HepG2 (cell line): Measurements from ENCODE around the gene IGF2BP1. TPM values are rescaled to one million over a fixed set of nuclear protein-coding genes. Genes with fewer than 3 reads are reported as not detected.

Experiments
- ARID2 ChIP-seq: sonication (generic); formaldehyde crosslinking; IDR thresholded peaks from 2 replicates; pipeline ENCODE4 v1.8.1; 2022; ENCODE audit warnings: mild to moderate bottlenecking, missing genetic modification reagents, borderline replicate concordance
- CBX1 ChIP-seq: IDR thresholded peaks from one replicate; pipeline ENCODE4 v1.6.1; 2016; ENCODE audit warnings: antibody characterized with exemption, low read depth
- FOXK1 ChIP-seq: sonication (generic); formaldehyde crosslinking; IDR thresholded peaks from 2 replicates; pipeline ENCODE4 v1.4.0; 2020; ENCODE audit warnings: low read depth, missing genetic modification reagents, borderline replicate concordance
- IKZF1 ChIP-seq: fragments of 450-650 bp; IDR thresholded peaks from 2 replicates; pipeline ENCODE4 v1.7.1; 2016
- KAT7 ChIP-seq: IDR thresholded peaks from 2 replicates; pipeline ENCODE4 v1.6.1; 2018; ENCODE audit warnings: borderline replicate concordance, missing compliant biosample characterization
- NFKBIZ ChIP-seq: IDR thresholded peaks from 2 replicates; pipeline ENCODE4 v1.6.1; 2018; ENCODE audit warnings: missing genetic modification reagents, missing compliant biosample characterization
- RFX3 ChIP-seq: IDR thresholded peaks from 2 replicates; pipeline ENCODE4 v1.6.1; 2016; ENCODE audit warnings: missing biosample characterization, missing genetic modification reagents
- SETDB1 ChIP-seq: sonication (generic); formaldehyde crosslinking; IDR thresholded peaks from 2 replicates; pipeline ENCODE4 v1.5.1; 2020; ENCODE audit warnings: missing genetic modification reagents, mild to moderate bottlenecking, borderline replicate concordance
- SMAD9 ChIP-seq: sonication (generic); formaldehyde crosslinking; IDR thresholded peaks from 2 replicates; pipeline ENCODE4 v1.5.1; 2020; ENCODE audit warnings: mild to moderate bottlenecking, missing genetic modification reagents
- TOPORS ChIP-seq: sonication (generic); formaldehyde crosslinking; IDR thresholded peaks from 2 replicates; pipeline ENCODE4 v1.8.0; 2023; ENCODE audit warnings: mild to moderate bottlenecking, missing genetic modification reagents
- ZBTB3 ChIP-seq: sonication (generic); formaldehyde crosslinking; IDR thresholded peaks from 2 replicates; pipeline ENCODE4 v1.4.0; 2020; ENCODE audit warnings: low read depth, mild to moderate bottlenecking, moderate library complexity, missing genetic modification reagents, borderline replicate concordance
- ZBTB44 ChIP-seq: sonication (generic); formaldehyde crosslinking; IDR thresholded peaks from 2 replicates; pipeline ENCODE4 v1.4.0; 2020; ENCODE audit warnings: missing genetic modification reagents
- ZNF143 ChIP-seq: sonication (generic); formaldehyde crosslinking; IDR thresholded peaks from 2 replicates; pipeline ENCODE4 v1.4.0; 2020; ENCODE audit warnings: missing genetic modification reagents
- ZNF350 ChIP-seq: sonication (generic); formaldehyde crosslinking; IDR thresholded peaks from 2 replicates; pipeline ENCODE4 v1.4.0; 2020; ENCODE audit warnings: mild to moderate bottlenecking, low read depth, missing genetic modification reagents, borderline replicate concordance
- ZNF563 ChIP-seq: sonication (generic); formaldehyde crosslinking; IDR thresholded peaks from 2 replicates; pipeline ENCODE4 v1.8.0; 2022; ENCODE audit warnings: mild to moderate bottlenecking, moderate library complexity, missing genetic modification reagents
- ZNF772 ChIP-seq: sonication (generic); formaldehyde crosslinking; IDR thresholded peaks from 2 replicates; pipeline ENCODE4 v1.5.0; 2020; ENCODE audit warnings: mild to moderate bottlenecking, missing genetic modification reagents
- ZSCAN25 ChIP-seq: sonication (generic); formaldehyde crosslinking; IDR thresholded peaks from 2 replicates; pipeline ENCODE4 v1.8.0; 2022; ENCODE audit warnings: mild to moderate bottlenecking, missing genetic modification reagents
- polyA plus RNA-seq, 8 experiments: library from polyadenylated mRNA; depleted of rRNA in 3 of 8; stranded (reverse) in 7 of 8; unstranded in 1 of 8; fragments of >200 nt; fragmentation: Illumina TruSeq in 4 of 8; extraction: Trizol in 4 of 8; gene quantifications; 2 replicates each; pipeline versions ENCODE4 v1.2.1 to v1.2.3, GENCODE V29; 2011 to 2016; ENCODE audit warnings: low read depth in 4 of 8, missing spikeins in 1 of 8, mixed read lengths in 1 of 8; ENCODE audit not compliant: insufficient read depth in 1 of 8
- total RNA-seq, 5 experiments: library from RNA; depleted of rRNA; stranded (reverse); fragments of >200 nt; fragmentation: Illumina TruSeq; extraction: Trizol; gene quantifications; 2 replicates each; pipeline ENCODE4 v1.2.3, GENCODE V29; 2016; ENCODE audit warnings: low read depth in 1 of 5
- TF ChIP-seq, protein P1 (sequence below), 2 experiments: fragments of 450-650 bp in 1 of 2; sonication (generic) in 1 of 2; formaldehyde crosslinking; IDR thresholded peaks; 2 replicates each; pipeline versions ENCODE4 v1.5.0 to v1.8.0; 2020 to 2022; ENCODE audit warnings: mild to moderate bottlenecking in 1 of 2, missing genetic modification reagents in 1 of 2
- TF ChIP-seq, protein P2 (sequence below): sonication (generic); formaldehyde crosslinking; IDR thresholded peaks from 2 replicates; pipeline ENCODE4 v1.5.0; 2020; ENCODE audit warnings: missing genetic modification reagents

Gene IGF2BP1
- total and polyA plus RNA-seq, 2 of the 13 experiments (the other 11 are each of a cell fraction or from before 2014, with no cell fraction given) = 29.7 to 75.1 TPM

DNA sequence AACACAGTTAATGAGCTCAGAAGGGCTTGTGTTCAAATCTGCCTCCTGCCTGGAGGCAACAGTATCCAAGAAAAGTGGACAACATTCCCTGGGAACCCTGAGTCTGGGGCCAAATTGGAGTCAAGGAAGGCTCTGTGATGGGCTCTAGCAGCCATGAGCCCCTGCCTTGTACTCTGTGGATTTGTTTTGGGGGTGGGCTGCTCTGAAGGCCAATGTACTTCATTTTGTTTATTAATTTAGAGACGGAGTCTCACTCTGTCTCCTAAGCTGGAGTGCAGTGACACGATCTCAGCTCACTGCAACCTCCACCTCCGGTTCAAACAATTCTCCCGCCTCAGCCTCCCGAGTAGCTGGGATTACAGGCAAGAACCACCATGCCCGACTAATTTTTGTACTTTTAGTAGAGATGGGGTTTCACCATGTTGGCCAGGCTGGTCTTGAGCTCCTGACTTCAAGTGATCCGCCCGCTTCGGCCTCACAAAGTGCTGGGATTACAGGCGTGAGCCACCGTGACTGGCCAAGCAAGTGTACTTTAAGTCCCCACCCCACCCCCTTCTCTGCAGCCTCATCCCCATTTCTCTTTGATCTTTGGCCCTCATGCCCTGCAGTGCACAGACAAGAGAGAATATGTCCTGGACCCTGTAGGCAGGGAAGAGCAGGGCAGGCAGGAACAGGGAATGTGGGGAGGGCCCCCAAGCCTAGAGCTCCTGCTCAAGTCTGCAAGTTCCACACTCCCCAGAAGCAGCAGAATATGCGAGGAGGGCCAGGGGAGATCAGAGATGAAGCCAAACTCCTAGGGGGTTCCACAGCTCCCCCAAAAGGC, 26.1 kb upstream of the IGF2BP1 start (continued):
- TF ChIP-seq ZBTB3 (CRISPR knock-in tag) (no peak), RFX3 (CRISPR knock-in tag) (no peak), FOXK1 (peak; percentile 32; the same call in 1 of the 2 replicates), ZNF563 (CRISPR knock-in tag) (peak; percentile 53; the same call in 1 of the 2 replicates), CBX1 (peak; percentile 64), ZNF143 (no peak; the same call in 1 of the 2 replicates), ZNF350 (CRISPR knock-in tag) (peak; percentile 55; the same call in 1 of the 2 replicates), TOPORS (no peak), ZBTB44 (CRISPR knock-in tag) (no peak), SMAD9 (CRISPR knock-in tag) (no peak), KAT7 (CRISPR knock-in tag) (peak; percentile 93; the same call in 1 of the 2 replicates), ZSCAN25 (CRISPR knock-in tag) (peak; percentile 89), ZNF772 (CRISPR knock-in tag) (peak; percentile 90), SETDB1 (CRISPR knock-in tag) (no peak), ARID2 (0 out of 2 replicates have a peak, but pooled peaks have one; percentile 72), IKZF1 (no peak), NFKBIZ (no peak)
- TF ChIP-seq, protein P1, sequence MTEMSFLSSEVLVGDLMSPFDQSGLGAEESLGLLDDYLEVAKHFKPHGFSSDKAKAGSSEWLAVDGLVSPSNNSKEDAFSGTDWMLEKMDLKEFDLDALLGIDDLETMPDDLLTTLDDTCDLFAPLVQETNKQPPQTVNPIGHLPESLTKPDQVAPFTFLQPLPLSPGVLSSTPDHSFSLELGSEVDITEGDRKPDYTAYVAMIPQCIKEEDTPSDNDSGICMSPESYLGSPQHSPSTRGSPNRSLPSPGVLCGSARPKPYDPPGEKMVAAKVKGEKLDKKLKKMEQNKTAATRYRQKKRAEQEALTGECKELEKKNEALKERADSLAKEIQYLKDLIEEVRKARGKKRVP (CRISPR knock-in tag; IDR thresholded peaks at IDR 0.05) = peak; percentile 46 to 48; a peak in 1 of 4 replicates
- TF ChIP-seq, protein P2, sequence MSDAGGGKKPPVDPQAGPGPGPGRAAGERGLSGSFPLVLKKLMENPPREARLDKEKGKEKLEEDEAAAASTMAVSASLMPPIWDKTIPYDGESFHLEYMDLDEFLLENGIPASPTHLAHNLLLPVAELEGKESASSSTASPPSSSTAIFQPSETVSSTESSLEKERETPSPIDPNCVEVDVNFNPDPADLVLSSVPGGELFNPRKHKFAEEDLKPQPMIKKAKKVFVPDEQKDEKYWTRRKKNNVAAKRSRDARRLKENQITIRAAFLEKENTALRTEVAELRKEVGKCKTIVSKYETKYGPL (CRISPR knock-in tag) = no peak
